ENCODE data around the gene NEMF.

DNA sequence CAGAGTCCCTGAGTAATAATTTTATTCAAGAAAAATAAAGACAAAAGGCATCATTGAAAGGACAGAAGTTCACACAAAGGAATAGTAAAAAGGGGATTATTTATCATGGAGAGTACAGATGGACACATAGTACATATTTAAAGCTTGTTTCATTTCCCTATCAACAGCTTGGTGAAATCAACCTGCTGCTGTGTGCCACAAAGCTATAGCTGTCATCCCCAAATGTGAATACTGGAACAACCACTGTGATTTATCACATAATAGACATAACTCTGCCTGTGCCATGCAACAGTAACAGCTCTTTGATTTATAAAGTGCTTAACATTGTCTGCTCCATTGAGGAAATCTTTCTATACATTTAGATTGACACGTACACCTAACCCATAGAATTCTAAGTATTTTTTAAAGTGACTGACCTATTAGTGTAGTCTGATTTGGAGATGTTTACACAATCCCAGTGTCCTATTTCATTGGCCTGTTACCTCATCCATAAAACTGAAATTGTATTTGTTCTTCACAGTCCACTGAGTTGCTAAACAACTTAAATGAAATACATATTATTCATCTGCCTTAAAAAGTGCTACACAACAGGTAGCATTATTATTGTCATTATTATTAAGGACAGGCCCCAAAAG lies 3.3 kb downstream of the NEMF start:
- TF ChIP-seq, protein P1, sequence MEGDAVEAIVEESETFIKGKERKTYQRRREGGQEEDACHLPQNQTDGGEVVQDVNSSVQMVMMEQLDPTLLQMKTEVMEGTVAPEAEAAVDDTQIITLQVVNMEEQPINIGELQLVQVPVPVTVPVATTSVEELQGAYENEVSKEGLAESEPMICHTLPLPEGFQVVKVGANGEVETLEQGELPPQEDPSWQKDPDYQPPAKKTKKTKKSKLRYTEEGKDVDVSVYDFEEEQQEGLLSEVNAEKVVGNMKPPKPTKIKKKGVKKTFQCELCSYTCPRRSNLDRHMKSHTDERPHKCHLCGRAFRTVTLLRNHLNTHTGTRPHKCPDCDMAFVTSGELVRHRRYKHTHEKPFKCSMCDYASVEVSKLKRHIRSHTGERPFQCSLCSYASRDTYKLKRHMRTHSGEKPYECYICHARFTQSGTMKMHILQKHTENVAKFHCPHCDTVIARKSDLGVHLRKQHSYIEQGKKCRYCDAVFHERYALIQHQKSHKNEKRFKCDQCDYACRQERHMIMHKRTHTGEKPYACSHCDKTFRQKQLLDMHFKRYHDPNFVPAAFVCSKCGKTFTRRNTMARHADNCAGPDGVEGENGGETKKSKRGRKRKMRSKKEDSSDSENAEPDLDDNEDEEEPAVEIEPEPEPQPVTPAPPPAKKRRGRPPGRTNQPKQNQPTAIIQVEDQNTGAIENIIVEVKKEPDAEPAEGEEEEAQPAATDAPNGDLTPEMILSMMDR (IDR thresholded peaks at IDR 0.05): no peak
- no peak for TF ChIP-seq ZFX (IDR thresholded peaks at IDR 0.05; ENCODE audit: borderline replicate concordance)
